ENCODE data around the gene SRSF4.
"Not testable (repeated sequence)": the region's sequence is repeated elsewhere in the genome, so short reads cannot be mapped to it uniquely, and the experiment has no call there.

Gene SRSF4

GRCh38 chr1:29125237-29125641 lies 56.5 kb downstream of the SRSF4 start:
- peak; percentile 55 for DNase-seq

- DNase-seq = peak; percentile 93
These were observed 57.1 kb downstream of the SRSF4 start for GRCh38 chr1:29124366-29125236.

- no peak for DNase-seq
These were observed 57.8 kb downstream of the SRSF4 start, which contains the start of gene TMEM200B for GRCh38 chr1:29123887-29124365. TMEM200B (minus strand) TSS chr1:29123903; CDS start chr1:29121828, 2,075 bp downstream.

GRCh38 chr1:29123053-29123886 lies 58.4 kb downstream of the SRSF4 start:
- DNase-seq = peak; percentile 86

- no peak for DNase-seq
These were observed 59.0 kb downstream of the SRSF4 start for GRCh38 chr1:29122682-29123052.

- peak; percentile 80 for DNase-seq
These were observed 59.6 kb downstream of the SRSF4 start for GRCh38 chr1:29121936-29122681.

GRCh38 chr1:29121516-29121935 lies 60.2 kb downstream of the SRSF4 start:
- DNase-seq = peak; percentile 84

- DNase-seq = no peak
These were observed 60.7 kb downstream of the SRSF4 start for GRCh38 chr1:29120947-29121485.

GRCh38 chr1:29120367-29120766 lies 61.3 kb downstream of the SRSF4 start:
- no peak for DNase-seq

- no peak for DNase-seq
These were observed 62.4 kb downstream of the SRSF4 start for GRCh38 chr1:29119121-29119929.

GRCh38 chr1:29117381-29117780 lies 64.3 kb downstream of the SRSF4 start:
- DNase-seq = no peak

- DNase-seq = no peak
These were observed 67.0 kb downstream of the SRSF4 start for GRCh38 chr1:29114654-29115053.

- no peak for DNase-seq
These were observed 68.1 kb downstream of the SRSF4 start for GRCh38 chr1:29113413-29114117.

GRCh38 chr1:29112705-29113412 lies 68.8 kb downstream of the SRSF4 start:
- DNase-seq = no peak

GRCh38 chr1:29108041-29108440 lies 73.7 kb downstream of the SRSF4 start:
- not testable (repeated sequence) for DNase-seq

GRCh38 chr1:29105822-29106221 lies 75.9 kb downstream of the SRSF4 start:
- no peak for DNase-seq

- DNase-seq = no peak
These were observed 81.2 kb downstream of the SRSF4 start for GRCh38 chr1:29100487-29100886.

GRCh38 chr1:29099286-29099685 lies 82.4 kb downstream of the SRSF4 start:
- no peak for DNase-seq

All from right kidney (tissue), 1 donor.